ENCODE data around the gene EXOC1L. TPM values are rescaled to one million over a fixed set of nuclear protein-coding genes. Genes with fewer than 3 reads are reported as not detected.

The EXOC1L gene
- total and polyA plus RNA-seq, 12 donors, result 0.17 TPM; not detected in 11

DNA sequence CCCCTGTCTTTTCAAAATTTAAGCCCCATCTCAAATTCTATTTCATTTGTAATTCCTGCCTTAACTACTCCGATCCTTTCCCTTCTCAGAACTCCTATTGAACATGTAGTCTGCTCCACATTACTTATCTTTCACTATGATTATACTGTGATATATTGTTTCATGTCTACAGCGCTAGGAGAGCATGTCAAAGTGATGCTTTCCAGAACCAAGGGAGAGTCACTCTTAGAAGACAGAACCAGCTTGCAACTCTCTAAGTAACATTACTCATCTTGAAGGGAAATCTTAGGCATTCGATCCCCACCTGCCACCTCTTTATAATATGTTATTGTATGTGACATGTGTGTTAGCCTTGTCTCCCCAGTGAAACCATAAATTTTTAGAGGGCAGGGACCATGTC, 10.5 kb downstream of the EXOC1L start:
- TF ChIP-seq, protein P1, sequence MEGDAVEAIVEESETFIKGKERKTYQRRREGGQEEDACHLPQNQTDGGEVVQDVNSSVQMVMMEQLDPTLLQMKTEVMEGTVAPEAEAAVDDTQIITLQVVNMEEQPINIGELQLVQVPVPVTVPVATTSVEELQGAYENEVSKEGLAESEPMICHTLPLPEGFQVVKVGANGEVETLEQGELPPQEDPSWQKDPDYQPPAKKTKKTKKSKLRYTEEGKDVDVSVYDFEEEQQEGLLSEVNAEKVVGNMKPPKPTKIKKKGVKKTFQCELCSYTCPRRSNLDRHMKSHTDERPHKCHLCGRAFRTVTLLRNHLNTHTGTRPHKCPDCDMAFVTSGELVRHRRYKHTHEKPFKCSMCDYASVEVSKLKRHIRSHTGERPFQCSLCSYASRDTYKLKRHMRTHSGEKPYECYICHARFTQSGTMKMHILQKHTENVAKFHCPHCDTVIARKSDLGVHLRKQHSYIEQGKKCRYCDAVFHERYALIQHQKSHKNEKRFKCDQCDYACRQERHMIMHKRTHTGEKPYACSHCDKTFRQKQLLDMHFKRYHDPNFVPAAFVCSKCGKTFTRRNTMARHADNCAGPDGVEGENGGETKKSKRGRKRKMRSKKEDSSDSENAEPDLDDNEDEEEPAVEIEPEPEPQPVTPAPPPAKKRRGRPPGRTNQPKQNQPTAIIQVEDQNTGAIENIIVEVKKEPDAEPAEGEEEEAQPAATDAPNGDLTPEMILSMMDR (IDR thresholded peaks at IDR 0.05), result no peak
- TF ChIP-seq POLR2A (IDR thresholded peaks at IDR 0.05), result no peak
- Histone ChIP-seq H3K4me3 (no peak overlapping the region), H3K4me1 (replicated peaks in 1 of 2) (no peaks in the 10 kb centered on the region), H3K36me3 (replicated peaks in 1 of 2) (no peaks in the 10 kb centered on the region), H3K27me3 (peaks cover 7% of the 10 kb centered on the region), H3K9me3 (replicated peaks in 1 of 3) (no peaks in the 10 kb centered on the region), H3K27ac (no peak overlapping the region)
- intact Hi-C loops (cut with DNase I), result no loop called here
- no peak for DNase-seq
- 51 to 59% (median 55%) methylated on average over 3 of the region's 3 CpGs for WGBS, 4 donors

DNA sequence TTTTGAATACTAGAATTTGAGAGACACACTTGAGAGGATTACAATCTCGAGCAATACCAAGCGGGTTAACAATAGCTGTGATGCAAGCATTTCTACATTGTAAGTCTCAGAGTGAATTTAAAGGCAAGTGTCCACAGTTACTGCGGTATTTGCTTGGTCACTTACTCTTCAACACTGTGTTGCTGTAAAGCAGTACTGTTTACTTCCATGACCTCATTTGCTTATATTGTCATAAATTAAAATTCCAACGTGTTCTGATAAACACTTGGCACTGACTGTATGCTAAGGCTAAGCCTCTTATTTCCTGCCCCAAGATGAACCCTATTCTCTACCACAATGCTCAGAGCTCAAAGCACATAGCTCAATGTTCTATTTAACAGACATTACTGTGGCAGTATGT, 11.1 kb downstream of the EXOC1L start:
- Histone ChIP-seq H3K4me1 (replicated peaks in 1 of 2) (no peaks in the 10 kb centered on the region), H3K9me3 (replicated peaks in 1 of 3) (no peaks in the 10 kb centered on the region), H3K27me3 (peaks cover 7% of the 10 kb centered on the region), H3K36me3 (replicated peaks in 1 of 2) (no peaks in the 10 kb centered on the region), H3K27ac (no peak overlapping the region), H3K4me3 (no peak overlapping the region)
- intact Hi-C loops (cut with DNase I), result no loop called here
- DNase-seq, result no peak
- WGBS, 4 donors, result 46 to 52% (median 47%) methylated on average over 4 of the region's 4 CpGs
- TF ChIP-seq POLR2A (IDR thresholded peaks at IDR 0.05), result no peak
- TF ChIP-seq, protein P1 (IDR thresholded peaks at IDR 0.05), result no peak

DNA sequence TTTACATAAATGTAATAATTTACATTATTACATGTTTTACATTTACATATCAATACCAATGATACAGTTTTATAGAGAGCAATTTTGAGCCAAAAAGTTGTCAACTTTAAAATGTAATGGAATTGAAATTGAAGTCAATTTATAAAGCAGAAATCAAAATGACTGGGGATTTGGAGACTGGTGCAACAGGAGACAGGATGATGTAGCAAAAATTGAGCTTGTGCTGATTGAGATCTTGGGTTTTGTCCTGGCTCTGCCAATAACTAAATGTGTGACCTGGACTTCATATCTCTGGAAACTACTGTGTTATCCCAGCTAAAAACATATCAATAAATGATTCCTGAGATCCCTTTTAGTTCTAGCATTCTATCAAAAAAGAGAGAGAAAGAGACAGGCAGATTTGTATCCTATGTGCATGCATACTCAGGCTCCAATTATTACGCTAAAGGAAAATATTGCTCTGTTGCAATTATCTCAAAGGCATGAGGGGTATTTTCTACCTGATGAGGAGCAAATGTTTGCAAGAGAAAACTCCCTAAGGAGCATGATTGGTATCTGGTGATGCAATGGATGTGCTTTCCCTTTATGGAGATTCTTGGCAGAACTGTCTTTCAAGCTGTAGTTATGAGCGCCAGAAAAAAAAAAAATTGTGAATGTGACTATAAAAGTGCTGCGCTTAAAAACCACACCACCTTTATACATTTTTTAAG, 14.7 kb downstream of the EXOC1L start:
- no peaks in the 10 kb centered on the region for H3K9me3 ChIP-seq (replicated peaks in 1 of 3)
- intact Hi-C loops (cut with DNase I), result no loop called here
- H3K27ac ChIP-seq, result no peak overlapping the region
- 84 to 97% (median 88%) methylated on average over 3 of the region's 3 CpGs for whole genome bisulfite sequencing, 4 donors
- TF ChIP-seq, protein P1 (IDR thresholded peaks at IDR 0.05), result no peak
- TF ChIP-seq POLR2A (IDR thresholded peaks at IDR 0.05), result no peak
- DNase-seq, result no peak
- H3K4me3 ChIP-seq, result no peak overlapping the region
- no peaks in the 10 kb centered on the region for H3K4me1 ChIP-seq (replicated peaks in 1 of 2)
- no peaks in the 10 kb centered on the region for H3K36me3 ChIP-seq (replicated peaks in 1 of 2)
- peaks cover 10% of the 10 kb centered on the region for H3K27me3 ChIP-seq

DNA sequence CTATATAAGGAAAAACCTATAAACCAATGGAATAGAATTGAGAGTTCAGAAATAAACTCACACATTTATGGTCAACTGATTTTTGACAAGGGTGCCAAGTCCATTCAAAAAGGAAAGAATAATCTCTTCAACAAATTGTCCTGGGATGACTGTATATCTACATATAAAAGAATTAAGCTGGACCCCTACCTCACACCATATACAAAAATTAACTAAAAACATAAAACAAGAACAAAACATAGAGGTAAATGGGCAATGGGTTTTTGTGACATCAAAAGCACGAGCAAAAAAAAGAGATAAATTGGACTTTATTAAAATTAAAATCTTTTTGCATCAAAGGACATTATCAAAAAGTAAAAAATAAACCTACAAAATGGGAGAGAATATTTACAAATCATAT, 18.3 kb downstream of the EXOC1L start:
- intact Hi-C loops (cut with DNase I), result no loop called here
- no peaks in the 10 kb centered on the region for H3K4me1 ChIP-seq (replicated peaks in 1 of 2)
- H3K27me3 ChIP-seq, result peaks cover 3% of the 10 kb centered on the region
- H3K36me3 ChIP-seq (replicated peaks in 1 of 2), result no peaks in the 10 kb centered on the region
- no peak for DNase-seq
- H3K9me3 ChIP-seq (replicated peaks in 1 of 3), result no peaks in the 10 kb centered on the region
- TF ChIP-seq, protein P1 (IDR thresholded peaks at IDR 0.05), result no peak
- TF ChIP-seq POLR2A (IDR thresholded peaks at IDR 0.05), result no peak
- no peak overlapping the region for H3K27ac ChIP-seq
- H3K4me3 ChIP-seq, result no peak overlapping the region
- WGBS, 4 donors, result 67 to 80% (median 72%) methylated on average over 1 of the region's 1 CpG

Measured in adrenal gland (tissue), 12 donors.